Stimulated activated naive CD8-positive, alpha-beta T cell treated with anti-CD3 and anti-CD28 coated beads, Interleukin-15, Interleukin-2, amounts not matched to agents 100 U/mL and 50 U/mL, for 24 hours (primary cell): Measurements from ENCODE around the gene ZNF479.
"Not testable (repeated sequence)": the region's sequence is repeated elsewhere in the genome, so short reads cannot be mapped to it uniquely, and the experiment has no call there.

Experiments
- ATAC-seq: fragments of 150-1000 bp; cut with Tn5 transposase; one replicate; pipeline ENCODE4 v1.10.0; 2021
- DNase-seq: peaks from one replicate; pipeline ENCODE4 v3.0.0; 2021

The ZNF479 gene

DNA sequence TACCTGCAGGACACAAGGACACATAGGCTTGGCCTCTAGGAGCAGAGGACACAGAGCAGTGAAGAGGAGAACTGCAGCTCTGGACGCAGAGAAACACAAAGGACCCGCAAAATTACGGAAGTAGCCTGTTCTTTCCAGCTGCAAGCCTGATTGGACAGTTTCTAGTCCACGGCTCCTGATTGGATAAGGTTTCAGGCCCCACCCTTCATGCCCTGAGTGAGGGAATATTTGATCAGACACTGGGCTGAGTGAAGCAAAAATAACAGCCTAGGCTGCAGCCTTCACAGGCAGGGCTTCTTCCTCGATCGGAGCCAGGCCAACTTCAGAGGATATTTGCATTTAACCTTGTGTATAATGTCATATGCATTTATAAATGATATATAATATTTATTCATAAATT is at the start of gene ZNF479:
Gene ZNF479 (minus strand): TSS at position 101 of the 400 bp plus-strand sequence. CDS start 112 bp downstream, outside the sequence.
- not testable (repeated sequence) for DNase-seq, ATAC-seq

DNA sequence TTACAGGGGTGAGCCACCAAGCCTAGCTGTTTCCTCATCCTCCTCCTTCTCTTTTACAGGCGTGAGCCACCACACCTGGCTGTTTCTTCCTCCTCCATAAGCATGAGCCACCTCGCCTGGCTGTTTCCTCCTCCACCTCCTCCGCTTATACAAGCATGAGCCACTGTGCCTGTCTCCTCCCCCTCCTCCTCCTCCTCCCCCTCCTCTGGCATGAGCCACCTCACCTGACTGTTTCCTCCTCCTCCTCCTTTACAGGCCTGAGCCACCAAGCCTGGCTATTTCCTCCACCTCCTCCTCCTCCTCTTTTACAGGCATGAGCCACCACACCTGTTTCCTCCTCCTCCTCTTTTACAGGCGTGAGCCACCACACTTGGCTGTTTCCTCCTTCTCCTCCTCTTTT is 49.8 kb upstream of the ZNF479 start:
- no peak for DNase-seq
- ATAC-seq = no peak

GRCh38 chr7:57181281-57181680 is 49.0 kb upstream of the ZNF479 start:
- ATAC-seq = no peak
- no peak for DNase-seq

DNA sequence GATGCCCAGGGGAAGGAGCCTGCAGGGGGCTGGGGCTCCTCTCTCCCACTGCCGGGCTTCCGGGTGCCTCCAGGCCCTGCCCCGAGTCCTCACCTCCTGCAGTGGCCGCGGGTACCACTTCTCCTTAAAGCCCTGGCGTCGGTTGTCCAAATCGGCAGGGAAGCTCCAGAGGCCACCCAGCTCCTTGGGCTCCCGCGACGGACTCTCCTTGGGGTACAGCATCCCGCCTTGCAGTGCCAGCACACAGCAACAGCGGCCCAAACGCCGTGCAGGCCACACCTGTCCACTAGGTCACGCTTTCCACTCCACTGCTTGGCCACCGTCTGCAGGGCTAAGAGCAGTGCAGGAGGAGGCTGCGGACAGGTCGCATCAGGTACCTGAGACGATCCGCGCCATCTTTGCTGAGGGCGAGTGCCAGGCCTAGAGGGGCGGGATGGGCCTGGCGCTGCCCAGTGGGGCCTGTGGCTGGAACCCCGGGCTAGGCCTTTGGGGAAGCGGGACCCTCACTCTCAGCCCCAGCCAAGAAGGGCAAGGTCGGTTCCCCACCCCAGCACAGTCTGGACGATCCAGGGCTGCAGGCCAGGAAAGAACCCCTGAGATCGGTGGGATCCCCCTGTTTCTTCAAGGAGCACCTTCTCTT is 47.7 kb upstream of the ZNF479 start:
- ATAC-seq (no peak), DNase-seq (no peak)

- ATAC-seq (no peak), DNase-seq (no peak)
These were observed 46.5 kb upstream of the ZNF479 start for GRCh38 chr7:57178768-57179139.

DNA sequence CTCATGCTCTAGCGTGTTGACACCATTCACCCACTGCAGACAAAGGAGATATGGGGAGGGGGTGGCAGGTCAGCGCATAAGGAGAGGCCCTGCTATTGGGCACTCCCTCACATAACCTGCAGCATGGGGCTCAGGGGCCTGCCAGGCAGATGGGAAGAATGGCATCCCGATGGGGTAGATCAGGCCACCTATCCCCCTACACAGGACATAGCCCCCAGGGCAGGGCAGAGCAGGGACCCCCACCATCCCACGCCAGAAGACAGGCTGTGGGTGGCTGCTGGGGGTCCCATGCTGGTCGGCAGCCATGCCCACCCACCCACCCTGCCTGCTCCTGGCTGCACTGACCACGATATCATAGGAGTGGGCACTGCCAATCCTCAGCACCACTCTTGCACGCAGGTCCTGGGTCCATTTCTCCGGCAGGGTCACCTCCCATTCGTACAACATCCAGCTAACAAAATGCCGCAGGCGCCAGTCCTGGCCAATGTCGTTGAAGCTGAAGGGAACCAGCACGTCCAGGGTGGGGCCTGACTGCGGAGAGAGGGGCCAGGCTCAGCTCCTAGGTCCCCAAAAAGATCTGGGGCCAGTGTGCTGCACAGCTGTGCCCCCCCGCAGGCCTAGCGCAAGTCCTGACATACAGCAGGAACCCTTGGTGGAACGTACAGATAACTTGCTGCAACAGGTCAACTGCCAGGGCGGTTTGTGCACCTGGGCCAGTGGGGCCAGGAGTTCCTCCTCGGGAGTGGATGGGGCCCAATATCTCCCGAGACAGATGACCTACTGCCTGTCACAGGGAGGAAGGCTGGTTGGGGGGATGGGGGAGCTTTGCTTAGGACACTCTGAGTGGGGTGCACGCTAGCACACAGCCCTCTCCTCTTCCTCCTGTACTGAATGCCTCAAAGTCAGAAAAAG is 45.9 kb upstream of the ZNF479 start:
- no peak for DNase-seq
- no peak for ATAC-seq

DNA sequence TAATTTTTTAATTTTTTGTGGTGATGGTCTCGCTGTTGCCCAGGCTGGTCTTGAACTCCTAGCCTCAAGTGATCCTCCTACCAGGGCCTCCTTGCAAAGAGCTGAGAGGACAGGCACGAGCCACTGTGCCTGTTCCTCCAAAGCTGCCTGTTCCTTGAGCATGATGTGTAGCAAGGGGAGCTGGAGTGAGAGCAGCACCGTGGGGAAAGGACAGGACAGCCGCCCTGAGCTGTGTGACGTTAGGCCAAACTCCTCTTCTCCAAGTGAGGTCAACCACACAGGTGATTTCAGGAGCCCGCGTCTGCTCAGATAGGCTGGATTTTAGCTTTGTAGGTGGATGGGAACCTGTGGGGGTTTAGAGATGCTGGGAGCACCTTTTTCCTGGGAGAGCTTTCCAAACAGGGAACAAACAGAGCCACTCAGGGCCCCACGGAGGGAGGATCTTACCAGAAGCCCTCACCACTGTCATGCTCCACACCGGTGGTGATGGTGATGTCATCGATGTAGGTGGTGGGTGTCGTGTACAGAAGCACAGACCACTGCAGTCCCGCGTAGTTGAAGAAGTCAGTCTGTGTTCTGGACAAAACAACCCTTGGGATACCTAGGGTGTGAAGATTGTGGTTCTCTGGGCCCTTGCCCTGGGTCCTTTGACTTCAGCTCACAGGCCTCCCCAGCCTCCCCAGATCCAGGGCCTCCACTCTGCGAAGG is 44.8 kb upstream of the ZNF479 start:
- ATAC-seq (no peak), DNase-seq (no peak)

DNA sequence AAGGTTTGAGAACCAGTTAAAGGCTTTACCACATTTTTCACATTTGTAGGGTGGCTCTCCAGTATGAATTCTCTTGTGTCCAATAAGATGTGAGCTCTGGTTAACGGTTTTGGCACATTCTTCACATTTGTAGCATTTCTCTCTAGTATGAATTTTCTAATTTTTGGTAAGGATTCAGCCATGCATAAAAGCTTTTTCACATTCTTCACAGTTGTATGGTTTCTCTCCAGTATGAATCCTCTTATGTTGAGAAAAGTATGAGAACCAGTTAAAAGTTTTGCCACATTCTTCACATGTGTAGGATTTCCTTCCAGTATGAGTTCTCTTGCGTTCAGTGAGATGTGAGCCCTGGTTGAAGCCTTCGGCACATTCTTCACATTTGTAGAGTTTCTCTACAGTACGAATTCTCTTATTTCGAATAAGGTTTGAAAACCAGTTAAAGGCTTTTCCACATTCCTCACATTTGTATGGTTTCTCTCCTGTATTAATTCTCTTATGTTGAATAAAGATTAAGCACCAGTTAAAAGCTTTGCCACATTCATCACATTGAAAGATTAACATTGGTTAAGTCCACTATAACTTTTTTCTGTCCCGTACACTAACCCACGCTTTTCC is 33.2 kb upstream of the ZNF479 start:
- DNase-seq = no peak
- no peak for ATAC-seq

- not testable (repeated sequence) for DNase-seq, ATAC-seq
These were observed 12.0 kb downstream of the ZNF479 start for GRCh38 chr7:57120123-57120784.
